Stimulated activated CD4-positive, alpha-beta T cell treated with anti-CD3 and anti-CD28 coated beads, Interleukin-4, amount 100 ng/mL, for 4 hours (primary cell): ENCODE measurements around the gene FBN2.

Experiments used
- DNase-seq, 2 experiments: peaks; one replicate each; pipeline ENCODE4 v3.0.0-alpha.2; 2020

FBN2 gene

DNA sequence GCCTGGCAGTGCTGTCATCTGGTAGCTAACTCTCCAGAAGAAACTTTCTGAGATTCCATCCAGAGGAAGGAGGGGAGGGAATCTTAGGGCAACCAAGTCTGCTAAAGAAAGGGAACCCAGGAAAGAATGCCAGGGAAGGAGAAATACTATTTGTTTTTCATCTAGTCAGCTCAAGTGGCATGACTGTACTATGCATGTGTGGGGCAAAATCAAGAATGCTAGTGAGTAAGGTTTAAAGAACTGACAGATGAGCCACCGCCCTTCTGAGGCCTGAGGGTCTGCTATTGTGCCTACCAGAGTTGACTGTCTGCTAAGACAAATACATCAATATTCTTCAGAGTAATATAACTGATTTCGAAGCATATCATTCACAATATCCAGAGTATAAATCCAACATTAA, 250.3 kb downstream of the FBN2 start:
- DNase-seq, result no peak

DNA sequence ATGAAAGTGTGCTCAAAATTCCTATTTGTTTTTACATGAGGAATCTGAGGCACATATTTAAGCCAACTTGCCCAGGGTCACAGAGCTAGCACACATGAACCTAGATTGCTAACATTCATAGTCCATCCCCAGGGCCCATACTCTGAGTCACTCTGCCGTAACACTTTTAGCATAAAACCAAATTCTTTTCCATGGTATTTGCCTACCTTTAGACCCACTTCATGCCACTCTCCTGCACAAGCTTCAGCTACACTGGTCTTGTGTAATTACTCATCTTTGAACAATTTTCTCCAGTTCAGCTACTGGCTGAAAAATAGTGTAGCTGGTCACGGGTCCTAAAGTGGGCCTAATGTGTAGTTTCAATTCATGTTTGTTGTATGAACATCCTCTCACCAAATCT, 253.8 kb downstream of the FBN2 start:
- no peak for DNase-seq

- no peak for DNase-seq
Measured at GRCh38 chr5:128279345-128279744, 258.7 kb downstream of the FBN2 start.

DNA sequence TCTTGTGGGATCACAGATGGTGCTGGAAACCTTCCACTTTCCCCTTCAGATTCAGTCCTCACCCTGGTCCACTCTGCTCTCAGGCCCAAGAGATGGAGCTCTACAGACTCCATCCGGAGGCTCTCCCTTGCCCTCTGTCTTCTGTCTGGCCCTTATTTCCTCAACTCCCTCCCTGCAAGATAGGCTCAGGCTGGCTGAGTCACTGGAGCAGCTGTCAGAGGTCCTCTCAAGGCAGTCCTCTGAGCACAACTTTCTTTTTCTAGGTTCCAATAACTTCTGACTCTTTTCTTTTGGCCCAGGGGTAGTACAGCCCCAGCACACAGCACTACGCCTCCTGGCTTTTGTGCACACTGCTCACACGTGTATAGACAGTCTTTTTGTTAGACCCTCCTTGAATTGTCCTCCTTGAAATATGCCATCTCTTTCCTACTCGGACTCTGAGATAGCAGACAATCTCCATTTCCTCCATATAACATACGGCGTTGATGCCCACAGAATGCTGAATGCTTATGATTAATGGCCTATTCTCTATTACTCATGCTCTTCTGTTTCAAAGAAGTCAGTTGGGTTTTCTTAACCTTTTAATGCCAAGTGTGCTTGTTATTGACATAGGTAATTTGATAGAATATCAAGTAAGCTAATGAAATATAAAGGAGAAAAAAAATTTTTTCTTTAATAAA, 261.4 kb downstream of the FBN2 start:
- no peak for DNase-seq

GRCh38 chr5:128274441-128274840, 263.6 kb downstream of the FBN2 start:
- DNase-seq, result no peak

GRCh38 chr5:128273736-128274135, 264.3 kb downstream of the FBN2 start:
- DNase-seq, result no peak

- DNase-seq, result no peak
Measured at GRCh38 chr5:128271859-128272464, 266.1 kb downstream of the FBN2 start.

DNA sequence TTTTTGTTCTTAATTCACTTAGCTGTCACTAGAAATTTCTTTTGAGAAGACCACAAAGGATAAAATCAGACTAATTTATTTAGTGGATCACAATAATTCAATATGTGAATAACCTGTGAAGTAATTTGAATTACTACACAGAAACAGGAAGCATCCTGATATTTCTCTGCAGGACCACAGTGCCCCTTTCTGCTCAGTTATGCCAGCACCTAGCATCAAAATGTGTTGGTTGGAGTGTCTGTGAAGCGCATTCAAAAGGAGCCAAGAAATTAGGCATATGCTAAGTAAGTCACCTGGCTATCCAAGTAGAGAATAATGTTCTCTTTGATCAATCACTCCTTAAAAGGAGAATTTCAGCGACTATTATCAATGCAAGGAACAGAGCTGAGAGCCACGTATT, 267.0 kb downstream of the FBN2 start:
- no peak for DNase-seq

- DNase-seq, result no peak
Measured at GRCh38 chr5:128264564-128265360, 273.3 kb downstream of the FBN2 start.

- DNase-seq, result no peak
Measured at GRCh38 chr5:128263357-128263756, 274.7 kb downstream of the FBN2 start.

GRCh38 chr5:128262911-128263310, 275.1 kb downstream of the FBN2 start:
- no peak for DNase-seq

DNA sequence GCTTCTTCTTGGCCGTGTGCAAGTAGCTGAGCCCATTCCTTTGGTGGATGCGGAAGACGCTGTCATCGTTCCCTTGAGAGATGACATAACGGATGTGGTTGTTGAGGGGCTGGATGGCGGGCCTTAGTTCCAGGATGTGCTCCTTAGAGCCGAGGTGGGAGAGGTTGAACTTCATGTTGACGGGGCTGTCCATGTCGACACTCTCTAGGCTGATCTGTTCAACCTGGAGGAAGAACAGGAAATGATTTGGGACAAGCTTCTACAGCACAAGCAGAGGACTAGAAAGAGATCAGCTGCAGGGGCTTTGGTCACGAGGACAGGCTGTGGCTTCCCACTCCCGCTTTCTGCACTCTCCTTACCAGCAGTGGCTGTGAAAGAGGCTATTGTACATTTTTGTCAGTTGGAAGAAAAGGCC, 278.4 kb downstream of the FBN2 start:
- DNase-seq, result no peak

- no peak for DNase-seq
Measured at GRCh38 chr5:128258372-128258771, 279.7 kb downstream of the FBN2 start.

DNA sequence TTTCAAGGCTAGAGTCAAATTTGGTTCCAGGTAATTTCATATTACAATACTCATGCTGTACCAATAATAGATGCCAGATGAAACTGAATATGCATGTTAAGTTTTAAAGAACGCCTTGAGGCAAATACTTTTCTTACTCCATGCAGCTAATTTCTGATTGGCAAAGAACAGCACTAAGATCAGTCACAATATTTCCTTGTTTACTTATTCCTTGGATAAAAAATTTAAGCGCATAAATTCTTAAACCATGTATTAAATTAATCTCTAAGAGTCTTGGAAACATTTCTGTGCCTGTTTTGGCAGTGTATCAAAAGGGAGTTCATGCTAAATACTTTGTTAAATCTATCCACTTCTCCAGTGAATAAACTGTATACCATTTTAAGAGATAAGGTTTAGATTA, 281.0 kb downstream of the FBN2 start:
- DNase-seq, result no peak

GRCh38 chr5:128254789-128255188, 283.3 kb downstream of the FBN2 start:
- DNase-seq, result no peak

- DNase-seq, result no peak
Measured at GRCh38 chr5:128253880-128254279, 284.2 kb downstream of the FBN2 start.

GRCh38 chr5:128253161-128253560, 284.9 kb downstream of the FBN2 start:
- no peak for DNase-seq

DNA sequence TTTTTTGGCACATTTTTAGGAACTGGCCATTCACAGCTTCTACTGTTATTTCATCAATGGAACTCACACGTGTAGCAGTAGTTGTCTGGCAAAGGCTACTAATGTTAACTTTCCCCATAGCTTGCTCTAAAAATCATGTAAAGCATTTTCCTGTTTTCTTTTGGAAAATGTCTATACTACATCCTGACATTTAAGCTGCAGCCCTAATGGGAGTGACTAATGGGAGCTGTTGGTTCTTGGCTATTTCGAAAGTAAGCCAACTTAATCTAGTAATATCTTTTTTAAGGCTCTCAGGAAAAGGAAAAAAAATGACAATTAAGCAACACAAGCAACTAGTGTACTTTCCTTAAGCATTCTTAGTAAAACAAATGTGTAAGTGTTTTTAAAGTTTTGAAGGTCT, 285.3 kb downstream of the FBN2 start:
- DNase-seq, result no peak

GRCh38 chr5:128252196-128252595, 285.8 kb downstream of the FBN2 start:
- DNase-seq, result no peak

DNA sequence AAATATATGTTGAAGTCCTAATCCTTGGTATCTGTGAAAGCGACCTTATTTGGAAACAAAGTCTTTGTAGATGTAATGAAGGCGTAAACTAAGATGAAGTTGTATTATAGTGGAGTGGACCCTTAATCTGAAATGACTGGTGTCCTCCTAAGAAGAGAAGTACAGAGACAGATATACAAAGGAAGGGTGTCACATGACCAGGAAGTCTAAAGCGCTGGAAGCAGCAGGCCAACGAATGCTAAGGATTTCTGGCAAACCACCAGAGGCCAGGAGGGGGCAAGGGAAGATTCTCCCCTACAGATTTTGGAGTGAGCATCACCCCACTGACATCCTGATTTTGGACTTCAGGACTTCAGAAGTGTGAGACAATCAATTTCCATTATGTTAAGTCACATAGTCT, 292.1 kb downstream of the FBN2 start:
- no peak for DNase-seq

GRCh38 chr5:128243958-128244582, 294.0 kb downstream of the FBN2 start:
- no peak for DNase-seq

DNA sequence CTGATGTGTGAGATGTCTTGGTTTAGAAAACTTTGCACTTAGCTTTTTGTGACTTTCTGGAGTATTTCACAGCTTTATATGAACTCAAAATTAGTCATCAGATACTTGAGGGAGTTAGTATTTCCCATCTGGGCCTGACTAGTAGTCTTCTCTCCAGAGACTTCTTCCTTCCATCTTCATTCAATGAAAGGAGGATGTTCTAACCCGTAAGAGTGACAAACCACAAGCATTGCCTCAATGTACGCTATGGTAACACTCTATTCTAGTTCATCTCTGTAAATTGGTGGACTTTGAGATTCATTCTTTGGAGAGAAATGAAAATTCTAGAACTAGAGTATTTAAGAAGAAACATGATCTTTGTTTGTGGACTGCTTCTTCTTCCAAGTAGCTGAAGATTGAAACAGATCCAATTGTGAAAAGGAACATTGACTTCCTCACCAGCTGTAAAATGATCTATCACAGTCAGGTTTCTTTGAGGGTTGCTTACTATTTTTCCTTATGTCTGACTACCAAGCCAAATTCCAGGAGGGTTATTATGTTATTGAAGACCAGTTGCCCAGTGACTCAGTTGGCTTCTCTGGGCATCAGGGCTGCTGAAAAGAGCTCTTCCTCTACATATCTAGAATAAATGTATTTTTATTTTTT, 296.9 kb downstream of the FBN2 start:
- no peak for DNase-seq

DNA sequence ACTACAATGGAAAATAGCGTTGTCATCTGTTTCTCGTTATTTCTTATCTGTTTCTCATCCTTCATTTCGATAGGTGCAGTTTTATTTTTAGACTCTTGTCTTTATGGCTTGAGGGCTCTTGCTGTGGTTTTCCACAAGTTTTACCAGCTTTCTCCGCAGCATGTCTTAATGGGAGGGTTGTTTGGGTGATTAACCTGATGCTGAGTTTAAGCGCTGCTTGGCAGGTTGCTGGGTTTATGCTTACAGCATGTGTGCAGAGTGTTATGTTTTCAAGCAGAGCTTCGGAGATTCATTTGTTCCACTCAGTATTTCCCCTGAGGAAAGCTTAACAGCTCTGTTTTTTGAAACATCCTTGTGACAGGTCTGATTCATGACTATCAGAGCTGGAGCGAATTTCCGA, 300.5 kb downstream of the FBN2 start:
- no peak for DNase-seq
